Parathyroid adenoma (tissue), 2 donors: ENCODE results near the gene BRD3.
A peak's percentile ranks its signal among the peaks of the same experiment; 100 is the strongest.

ENCODE experiments used
- H2AFZ ChIP-seq: fragments of 300-600 bp; sonication (generic); one replicate; pipeline ENCODE4 v1.7.0; 2017; ENCODE audit warnings: antibody characterized with exemption, mild to moderate bottlenecking
- H3K27ac ChIP-seq: fragments of 300-600 bp; sonication (generic); one replicate; pipeline ENCODE4 v1.7.0; 2017
- H3K27me3 ChIP-seq: fragments of 300-600 bp; sonication (generic); one replicate; pipeline ENCODE4 v1.7.0; 2017; ENCODE audit warnings: low read length; ENCODE audit not compliant: control insufficient read depth, insufficient read depth
- H3K36me3 ChIP-seq: fragments of 300-600 bp; sonication (generic); one replicate; pipeline ENCODE4 v1.7.0; 2017; ENCODE audit warnings: low read length; ENCODE audit not compliant: control insufficient read depth, insufficient read depth
- H3K4me1 ChIP-seq: fragments of 300-600 bp; sonication (generic); one replicate; pipeline ENCODE4 v1.7.0; 2017; ENCODE audit warnings: control low read depth
- H3K4me2 ChIP-seq: fragments of 300-600 bp; sonication (generic); one replicate; pipeline ENCODE4 v1.7.0; 2017; ENCODE audit warnings: low read length
- H3K4me3 ChIP-seq: fragments of 300-600 bp; sonication (generic); one replicate; pipeline ENCODE4 v1.7.0; 2017; ENCODE audit warnings: low read depth, low read length
- H3K79me2 ChIP-seq: fragments of 300-600 bp; sonication (generic); one replicate; pipeline ENCODE4 v1.7.0; 2017; ENCODE audit warnings: control low read depth
- H3K9ac ChIP-seq: fragments of 300-600 bp; sonication (generic); one replicate; pipeline ENCODE4 v1.7.0; 2017; ENCODE audit warnings: mild to moderate bottlenecking
- H3K9me3 ChIP-seq: fragments of 300-600 bp; sonication (generic); one replicate; pipeline ENCODE4 v1.7.0; 2017; ENCODE audit warnings: low read length; ENCODE audit not compliant: control insufficient read depth
- CTCF ChIP-seq: fragments of 300-600 bp; sonication (generic); IDR thresholded peaks from one replicate; pipeline ENCODE4 v1.7.0; 2017; ENCODE audit warnings: antibody characterized with exemption, mild to moderate bottlenecking
- donor health status: primary hyperparathyroidism.

Gene BRD3

GRCh38 chr9:134067904-134068743 lies at the start of gene BRD3:
TSS of gene BRD3 (minus strand) at chr9:134068026. CDS start at chr9:134053477, 14,549 bp downstream.
- Histone ChIP-seq H3K27me3 (no peaks in the 10 kb centered on the region), H3K36me3 (no peaks in the 10 kb centered on the region), H3K79me2 (peaks cover 22% of the 10 kb centered on the region), H3K4me2 (peak within 1 kb of the TSS; percentile 96), H3K4me1 (peaks cover 4% of the 10 kb centered on the region), H3K9ac (peak within 1 kb of the TSS; percentile 28), H2AFZ (peak within 1 kb of the TSS; percentile 83), H3K9me3 (no peaks in the 10 kb centered on the region), H3K4me3 (peak within 1 kb of the TSS; percentile 76), H3K27ac (peak within 1 kb of the TSS; percentile 77)
- no peak for TF ChIP-seq CTCF

- H3K36me3 ChIP-seq: no peaks in the 10 kb centered on the region
- no peaks in the 10 kb centered on the region for H3K9me3 ChIP-seq
- no peak overlapping the region for H3K9ac ChIP-seq
- H3K79me2 ChIP-seq: no peaks in the 10 kb centered on the region
- H3K4me2 ChIP-seq: no peak overlapping the region
- no peak overlapping the region for H2AFZ ChIP-seq
- no peaks in the 10 kb centered on the region for H3K4me1 ChIP-seq
- no peaks in the 10 kb centered on the region for H3K27me3 ChIP-seq
- no peak overlapping the region for H3K27ac ChIP-seq
- TF ChIP-seq CTCF: no peak
- H3K4me3 ChIP-seq: no peak overlapping the region
Observed at GRCh38 chr9:134112561-134112960, 44.7 kb upstream of the BRD3 start.

GRCh38 chr9:134111064-134111463 lies 43.2 kb upstream of the BRD3 start:
- no peak for TF ChIP-seq CTCF
- H2AFZ ChIP-seq: no peak overlapping the region

GRCh38 chr9:134103391-134103998 lies 35.7 kb upstream of the BRD3 start:
- no peak overlapping the region for H3K4me3 ChIP-seq
- no peak overlapping the region for H3K4me2 ChIP-seq
- no peak overlapping the region for H3K27ac ChIP-seq
- no peak overlapping the region for H2AFZ ChIP-seq
- no peaks in the 10 kb centered on the region for H3K79me2 ChIP-seq
- no peaks in the 10 kb centered on the region for H3K36me3 ChIP-seq
- no peaks in the 10 kb centered on the region for H3K9me3 ChIP-seq
- TF ChIP-seq CTCF: no peak
- H3K9ac ChIP-seq: no peak overlapping the region
- H3K4me1 ChIP-seq: no peaks in the 10 kb centered on the region
- H3K27me3 ChIP-seq: no peaks in the 10 kb centered on the region

More at GRCh38 chr9:134111064-134111463, 43.2 kb upstream of the BRD3 start:
- Histone ChIP-seq H3K36me3 (no peaks in the 10 kb centered on the region), H3K4me1 (no peaks in the 10 kb centered on the region), H3K4me2 (no peak overlapping the region), H3K79me2 (no peaks in the 10 kb centered on the region), H3K9me3 (no peaks in the 10 kb centered on the region), H3K27ac (no peak overlapping the region), H3K9ac (no peak overlapping the region), H3K27me3 (no peaks in the 10 kb centered on the region), H3K4me3 (no peak overlapping the region)
